Upper lobe of left lung (tissue), 6 donors: ENCODE measurements around the gene SERPINA9. TPM values are rescaled to one million over a fixed set of nuclear protein-coding genes. Genes with fewer than 3 reads are reported as not detected.

Source experiments
- ATAC-seq, 2 donors: fragments of 200-7000 bp; cut with Tn5 transposase; one replicate each; pipeline ENCODE4 v1.9.1; 2022; ENCODE audit warnings: mild to moderate bottlenecking in 2 of 2, moderate library complexity in 2 of 2; ENCODE audit not compliant: low FRiP score in 2 of 2
- DNase-seq, 2 donors: peaks; one replicate each; pipeline ENCODE4 v3.0.0-alpha.2; 2019 to 2020
- H3K27ac ChIP-seq, 4 donors: fragments of 200-600 bp; sonication (generic); one replicate each; pipeline ENCODE4 v1.5.1; 2016 to 2019
- H3K27me3 ChIP-seq, 4 donors: fragments of 200-600 bp; sonication (generic); one replicate each; pipeline ENCODE4 v1.5.1; 2017 to 2019
- H3K36me3 ChIP-seq, 4 donors: fragments of 200-600 bp; sonication (generic); one replicate each; pipeline ENCODE4 v1.5.1; 2016 to 2019
- H3K4me1 ChIP-seq, 4 donors: fragments of 200-600 bp; sonication (generic); one replicate each; pipeline ENCODE4 v1.5.1; 2018 to 2019
- H3K4me3 ChIP-seq, 4 donors: fragments of 200-600 bp; sonication (generic); one replicate each; pipeline ENCODE4 v1.5.1; 2017 to 2019; ENCODE audit warnings: mild to moderate bottlenecking in 2 of 4, moderate library complexity in 1 of 4
- H3K9me3 ChIP-seq, 4 donors: fragments of 200-600 bp; sonication (generic); one replicate each; pipeline ENCODE4 v1.5.1; 2018 to 2019
- CTCF ChIP-seq, 6 experiments: fragments of 450-650 bp in 4 of 6; fragments of 200-600 bp in 2 of 6; sonication (generic) in 2 of 6; IDR thresholded peaks; one replicate each; pipeline ENCODE4 v1.5.1; 2016 to 2019; ENCODE audit warnings: antibody characterized with exemption in 6 of 6
- EP300 ChIP-seq, 4 donors: sonication (generic); formaldehyde crosslinking; IDR thresholded peaks; one replicate each; pipeline ENCODE4 v1.5.1; 2017; ENCODE audit warnings: antibody characterized with exemption in 4 of 4, control low read depth in 2 of 4
- POLR2A ChIP-seq, 4 donors: fragments of 450-650 bp; IDR thresholded peaks; one replicate each; pipeline ENCODE4 v1.5.1; 2016 to 2017; ENCODE audit warnings: antibody characterized with exemption in 4 of 4, mild to moderate bottlenecking in 2 of 4
- POLR2AphosphoS5 ChIP-seq, 2 donors: sonication (generic); formaldehyde crosslinking; IDR thresholded peaks; one replicate each; pipeline ENCODE4 v1.5.1; 2017; ENCODE audit warnings: antibody characterized with exemption in 2 of 2
- WGBS, 2 donors: methylation state at CpG; one replicate each; pipeline ENCODE4 v1.1.5; 2017 to 2018; 5-methylcytosine and 5-hydroxymethylcytosine counted together
- total RNA-seq, 6 donors: library from RNA; depleted of rRNA in 4 of 6; stranded (reverse); fragments of >200 nt in 4 of 6; gene quantifications; one replicate each; pipeline versions ENCODE4 v1.1.0 to v1.2.1, GENCODE V29; 2016 to 2021
- donor health status: DM: no; HTN: no; CAD: no; lungs with moderate emphysema.
- donor health status: DM: no; HTN: yes; CAD: no; lungs with severe emphysema.

The SERPINA9 gene
- total RNA-seq, 6 donors from 2014 or later, result 0.14 TPM; not detected in 5

- Histone ChIP-seq H3K27me3 (no peaks in the 10 kb centered on the region), H3K4me1 (no peaks in the 10 kb centered on the region), H3K27ac (no peak overlapping the region), H3K9me3 (no peaks in the 10 kb centered on the region), H3K36me3 (no peaks in the 10 kb centered on the region), H3K4me3 (no peak overlapping the region)
- WGBS, 2 donors, result 70 to 81% methylated on average over 4 of the region's 4 CpGs
- ATAC-seq (no peak), DNase-seq (no peak)
- no peak for TF ChIP-seq EP300 (IDR thresholded peaks at IDR 0.05)
- no peak for TF ChIP-seq POLR2A (IDR thresholded peaks at IDR 0.05)
- no peak for TF ChIP-seq POLR2AphosphoS5 (IDR thresholded peaks at IDR 0.05)
- no peak for TF ChIP-seq CTCF (IDR thresholded peaks at IDR 0.05)
Observed at GRCh38 chr14:94494085-94494484, 18.1 kb upstream of the SERPINA9 start.

GRCh38 chr14:94491511-94491910, 15.5 kb upstream of the SERPINA9 start:
- no peak overlapping the region for H3K4me3 ChIP-seq
- DNase-seq, result no peak
- H3K27me3 ChIP-seq, result no peaks in the 10 kb centered on the region
- H3K27ac ChIP-seq, result no peak overlapping the region
- no peak for ATAC-seq
- H3K4me1 ChIP-seq, result peaks cover 0 to 3% (median under 1%) of the 10 kb centered on the region in 4 donors
- no peaks in the 10 kb centered on the region for H3K36me3 ChIP-seq
- 52 to 53% methylated on average over 4 of the region's 4 CpGs for WGBS, 2 donors
- H3K9me3 ChIP-seq, result no peaks in the 10 kb centered on the region
- no peak for TF ChIP-seq EP300 (IDR thresholded peaks at IDR 0.05)
- TF ChIP-seq POLR2AphosphoS5 (IDR thresholded peaks at IDR 0.05), result no peak
- no peak for TF ChIP-seq CTCF (IDR thresholded peaks at IDR 0.05)
- no peak for TF ChIP-seq POLR2A (IDR thresholded peaks at IDR 0.05)

GRCh38 chr14:94489336-94489735, 13.3 kb upstream of the SERPINA9 start:
- peaks cover 0 to 3% (median 0%) of the 10 kb centered on the region in 4 donors for H3K27me3 ChIP-seq
- WGBS, 2 donors, result 66 to 78% methylated on average over 10 to 11 of the region's 11 CpGs
- H3K27ac ChIP-seq, result no peak overlapping the region
- H3K4me1 ChIP-seq, result peaks cover 0 to 11% (median 7%) of the 10 kb centered on the region in 4 donors
- peak in 1 of 2 donors; percentile 62 for DNase-seq
- H3K4me3 ChIP-seq, result no peak overlapping the region
- no peaks in the 10 kb centered on the region for H3K9me3 ChIP-seq
- no peaks in the 10 kb centered on the region for H3K36me3 ChIP-seq
- ATAC-seq, result no peak
- TF ChIP-seq CTCF (IDR thresholded peaks at IDR 0.05) (no peak), POLR2AphosphoS5 (IDR thresholded peaks at IDR 0.05) (no peak), POLR2A (IDR thresholded peaks at IDR 0.05) (no peak), EP300 (IDR thresholded peaks at IDR 0.05) (no peak)

- peaks cover 0 to 11% (median 7%) of the 10 kb centered on the region in 4 donors for H3K4me1 ChIP-seq
Observed at GRCh38 chr14:94486883-94487282, 10.9 kb upstream of the SERPINA9 start.

More at GRCh38 chr14:94486883-94487282, 10.9 kb upstream of the SERPINA9 start:
- TF ChIP-seq POLR2AphosphoS5 (IDR thresholded peaks at IDR 0.05) (no peak), EP300 (IDR thresholded peaks at IDR 0.05) (no peak), CTCF (IDR thresholded peaks at IDR 0.05) (no peak), POLR2A (IDR thresholded peaks at IDR 0.05) (no peak)
- H3K27ac ChIP-seq, result no peak overlapping the region
- ATAC-seq (no peak), DNase-seq (no peak)
- WGBS, 2 donors, result 24 to 53% methylated on average over 5 of the region's 5 CpGs
- H3K9me3 ChIP-seq, result no peaks in the 10 kb centered on the region
- peaks cover 0 to 3% (median 0%) of the 10 kb centered on the region in 4 donors for H3K27me3 ChIP-seq
- no peaks in the 10 kb centered on the region for H3K36me3 ChIP-seq
- no peak overlapping the region for H3K4me3 ChIP-seq
